Glutamatergic neuron (in vitro differentiated cells): Measurements from ENCODE around the gene ATP8A2. TPM values are rescaled to one million over a fixed set of nuclear protein-coding genes. Genes with fewer than 3 reads are reported as not detected.

Source experiments
- DNase-seq: peaks from one replicate; pipeline ENCODE4 v3.0.0; 2022
- H3K27ac Mint-ChIP-seq: one replicate; pipeline ENCODE4 v1.8.0; 2020; ENCODE audit warnings: mild to moderate bottlenecking, mixed read lengths, inconsistent platforms; ENCODE audit not compliant: unreplicated experiment
- H3K27me3 Mint-ChIP-seq: one replicate; pipeline ENCODE4 v1.8.0; 2020; ENCODE audit warnings: mild to moderate bottlenecking, moderate library complexity, mixed read lengths, inconsistent platforms; ENCODE audit not compliant: unreplicated experiment
- H3K36me3 Mint-ChIP-seq: one replicate; pipeline ENCODE4 v1.8.0; 2020; ENCODE audit warnings: mild to moderate bottlenecking, mixed read lengths, inconsistent platforms; ENCODE audit not compliant: unreplicated experiment
- H3K4me1 Mint-ChIP-seq: one replicate; pipeline ENCODE4 v1.8.0; 2020; ENCODE audit warnings: mild to moderate bottlenecking, low read depth, mixed read lengths, inconsistent platforms; ENCODE audit not compliant: unreplicated experiment
- H3K4me3 Mint-ChIP-seq: one replicate; pipeline ENCODE4 v1.8.0; 2020; ENCODE audit warnings: mild to moderate bottlenecking, mixed read lengths, inconsistent platforms; ENCODE audit not compliant: unreplicated experiment
- H3K9me3 Mint-ChIP-seq: one replicate; pipeline ENCODE4 v1.8.0; 2020; ENCODE audit warnings: mild to moderate bottlenecking, moderate library complexity, mixed read lengths, inconsistent platforms; ENCODE audit not compliant: unreplicated experiment
- total RNA-seq: library from RNA; stranded (reverse); fragmentation: NEBNext Ultra II Directional; extraction: Animal tissue kit (Norgen Biotek cat#: 25700); gene quantifications from one replicate; pipeline ENCODE4 v1.2.1, GENCODE V29; 2021; ENCODE audit not compliant: unreplicated experiment
- TF ChIP-seq, protein P1 (sequence below): fragments of 200-600 bp; sonication (generic); IDR thresholded peaks from one replicate; pipeline ENCODE4 v1.5.0; 2021; ENCODE audit not compliant: partially characterized antibody, unreplicated experiment

ATP8A2 gene
- total RNA-seq, 1 donor from 2014 or later = 70.1 TPM

DNA sequence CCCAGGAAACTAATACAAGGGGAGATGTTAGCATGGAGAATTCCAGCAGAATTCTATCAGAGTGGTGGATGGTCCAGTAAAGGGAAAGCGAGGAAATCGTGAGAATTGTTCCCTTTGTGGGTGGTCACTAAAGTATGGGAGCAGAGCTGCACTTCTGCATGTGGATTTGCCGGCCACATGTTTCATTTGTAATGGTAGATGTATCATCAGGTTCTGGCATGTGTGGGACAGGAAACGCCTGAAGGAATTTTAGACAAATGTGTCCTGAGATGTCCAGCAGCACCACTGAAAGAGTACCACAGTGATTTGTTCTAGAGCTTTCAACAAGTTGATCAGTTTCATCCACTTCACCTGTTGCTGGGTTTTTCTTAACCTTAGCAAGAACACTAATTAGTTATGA, 371.6 kb downstream of the ATP8A2 start:
- Mint-ChIP-seq H3K36me3 (no peaks in the 10 kb centered on the region), H3K27ac (no peak overlapping the region), H3K4me1 (peaks cover 9% of the 10 kb centered on the region), H3K9me3 (peaks cover 2% of the 10 kb centered on the region), H3K27me3 (no peaks in the 10 kb centered on the region), H3K4me3 (no peak overlapping the region)
- no peak for DNase-seq
- TF ChIP-seq, protein P1, sequence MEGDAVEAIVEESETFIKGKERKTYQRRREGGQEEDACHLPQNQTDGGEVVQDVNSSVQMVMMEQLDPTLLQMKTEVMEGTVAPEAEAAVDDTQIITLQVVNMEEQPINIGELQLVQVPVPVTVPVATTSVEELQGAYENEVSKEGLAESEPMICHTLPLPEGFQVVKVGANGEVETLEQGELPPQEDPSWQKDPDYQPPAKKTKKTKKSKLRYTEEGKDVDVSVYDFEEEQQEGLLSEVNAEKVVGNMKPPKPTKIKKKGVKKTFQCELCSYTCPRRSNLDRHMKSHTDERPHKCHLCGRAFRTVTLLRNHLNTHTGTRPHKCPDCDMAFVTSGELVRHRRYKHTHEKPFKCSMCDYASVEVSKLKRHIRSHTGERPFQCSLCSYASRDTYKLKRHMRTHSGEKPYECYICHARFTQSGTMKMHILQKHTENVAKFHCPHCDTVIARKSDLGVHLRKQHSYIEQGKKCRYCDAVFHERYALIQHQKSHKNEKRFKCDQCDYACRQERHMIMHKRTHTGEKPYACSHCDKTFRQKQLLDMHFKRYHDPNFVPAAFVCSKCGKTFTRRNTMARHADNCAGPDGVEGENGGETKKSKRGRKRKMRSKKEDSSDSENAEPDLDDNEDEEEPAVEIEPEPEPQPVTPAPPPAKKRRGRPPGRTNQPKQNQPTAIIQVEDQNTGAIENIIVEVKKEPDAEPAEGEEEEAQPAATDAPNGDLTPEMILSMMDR = no peak

DNA sequence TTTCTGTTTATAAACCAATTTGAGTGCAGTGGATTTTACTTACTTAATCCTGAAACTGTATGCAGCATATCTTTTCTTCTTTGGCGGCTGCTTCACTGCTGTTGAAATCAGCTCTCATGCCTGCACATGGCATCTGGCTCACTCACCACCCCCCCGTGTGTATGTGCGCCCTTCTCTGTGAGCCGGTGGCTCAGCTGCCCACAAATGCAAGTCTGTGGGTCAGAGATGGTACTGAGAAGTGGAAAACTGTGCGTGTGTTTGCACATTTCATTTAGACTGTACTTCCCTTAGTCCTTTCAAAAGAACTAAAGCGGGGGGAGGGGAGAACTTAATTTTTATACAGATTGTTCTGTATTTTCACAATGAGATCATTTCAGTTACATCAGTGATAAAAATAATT, 372.4 kb downstream of the ATP8A2 start:
- Mint-ChIP-seq H3K36me3 (no peaks in the 10 kb centered on the region), H3K27ac (peak overlapping the region; percentile 18), H3K27me3 (peaks cover 2% of the 10 kb centered on the region), H3K9me3 (peaks cover 5% of the 10 kb centered on the region), H3K4me1 (peaks cover 11% of the 10 kb centered on the region), H3K4me3 (no peak overlapping the region)
- DNase-seq = no peak
- TF ChIP-seq, protein P1 = no peak

DNA sequence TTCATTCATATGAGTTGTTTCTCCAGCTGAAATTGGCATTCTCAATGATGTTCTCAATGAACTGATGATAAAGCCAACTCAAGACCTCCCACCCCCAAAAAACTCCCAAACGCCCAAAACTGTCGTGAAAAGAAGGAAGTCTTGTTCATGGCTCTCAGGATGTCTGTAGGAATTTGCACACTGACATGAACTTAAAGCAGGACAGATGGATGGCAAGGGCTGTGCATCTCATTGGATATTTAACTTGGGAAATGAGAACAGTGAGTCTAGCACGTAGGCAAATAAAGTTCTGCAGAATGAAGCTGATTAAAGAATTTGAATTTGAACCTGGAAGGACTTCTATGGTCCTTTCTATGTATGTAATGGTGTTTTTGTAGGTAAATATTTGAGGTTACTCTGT, 374.4 kb downstream of the ATP8A2 start:
- Mint-ChIP-seq H3K27me3 (peaks cover 3% of the 10 kb centered on the region), H3K36me3 (no peaks in the 10 kb centered on the region), H3K9me3 (peaks cover 5% of the 10 kb centered on the region), H3K27ac (no peak overlapping the region), H3K4me3 (no peak overlapping the region), H3K4me1 (peaks cover 11% of the 10 kb centered on the region)
- TF ChIP-seq, protein P1 = no peak
- DNase-seq = no peak

DNA sequence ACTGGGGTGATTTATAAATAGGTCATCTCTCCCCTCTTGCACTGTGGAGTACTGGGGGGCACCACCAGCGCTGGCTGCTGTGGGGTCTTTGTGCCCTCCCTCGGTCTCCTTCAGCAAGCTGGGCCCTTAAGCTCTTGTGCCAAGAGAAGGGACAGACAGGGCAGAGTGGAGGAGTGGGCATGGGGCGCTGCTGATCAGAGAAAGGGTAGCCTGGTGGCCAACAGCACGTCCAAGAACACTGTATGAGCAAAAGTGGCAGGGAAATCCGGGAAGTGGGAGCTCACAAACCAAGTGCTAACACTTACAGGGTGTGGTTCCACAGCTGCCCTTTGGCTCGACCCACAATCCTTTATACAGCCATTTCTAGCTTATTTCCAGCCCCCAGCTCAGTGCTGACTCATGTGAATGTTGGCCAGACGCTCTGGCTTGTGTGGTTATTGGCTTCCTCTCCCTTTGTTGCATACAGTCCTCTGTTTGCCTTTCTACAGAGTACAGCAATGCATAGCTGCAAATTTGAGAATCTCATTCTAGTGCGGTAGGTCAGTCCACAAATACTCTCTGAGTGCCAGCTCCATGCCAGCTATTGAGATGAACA, 381.3 kb downstream of the ATP8A2 start:
- peaks cover 6% of the 10 kb centered on the region for H3K9me3 Mint-ChIP-seq
- peaks cover 4% of the 10 kb centered on the region for H3K36me3 Mint-ChIP-seq
- H3K27me3 Mint-ChIP-seq = peaks cover 7% of the 10 kb centered on the region
- no peak overlapping the region for H3K4me3 Mint-ChIP-seq
- TF ChIP-seq, protein P1 = no peak
- no peak overlapping the region for H3K27ac Mint-ChIP-seq
- H3K4me1 Mint-ChIP-seq = peaks cover 16% of the 10 kb centered on the region
- DNase-seq = no peak

DNA sequence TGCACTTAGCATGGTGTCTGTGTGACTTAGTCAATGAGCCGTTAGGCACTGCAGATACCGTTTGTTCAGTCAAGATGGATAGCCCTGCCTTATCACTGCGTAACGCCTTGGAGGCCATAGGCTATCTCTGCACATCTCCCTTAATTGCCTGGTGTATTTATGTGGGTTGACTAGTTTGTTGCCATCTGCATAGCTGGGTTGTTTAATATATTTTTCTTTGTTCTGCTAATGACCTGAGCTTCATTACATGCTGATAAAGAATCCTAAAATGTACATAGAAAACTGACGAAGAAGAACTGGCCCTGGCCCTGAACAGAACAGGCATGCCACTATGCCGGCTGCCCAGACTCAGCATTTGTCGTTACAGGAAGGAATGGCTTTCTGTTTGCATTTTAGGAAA, 382.2 kb downstream of the ATP8A2 start:
- no peak overlapping the region for H3K27ac Mint-ChIP-seq
- H3K27me3 Mint-ChIP-seq = peaks cover 6% of the 10 kb centered on the region
- TF ChIP-seq, protein P1 = no peak
- peaks cover 5% of the 10 kb centered on the region for H3K9me3 Mint-ChIP-seq
- no peak for DNase-seq
- H3K4me3 Mint-ChIP-seq = no peak overlapping the region
- peaks cover 17% of the 10 kb centered on the region for H3K4me1 Mint-ChIP-seq
- peaks cover 4% of the 10 kb centered on the region for H3K36me3 Mint-ChIP-seq
